ENCODE measurements around the gene DENND6B.
A peak's percentile ranks its signal among the peaks of the same experiment; 100 is the strongest.

DENND6B gene

DNA sequence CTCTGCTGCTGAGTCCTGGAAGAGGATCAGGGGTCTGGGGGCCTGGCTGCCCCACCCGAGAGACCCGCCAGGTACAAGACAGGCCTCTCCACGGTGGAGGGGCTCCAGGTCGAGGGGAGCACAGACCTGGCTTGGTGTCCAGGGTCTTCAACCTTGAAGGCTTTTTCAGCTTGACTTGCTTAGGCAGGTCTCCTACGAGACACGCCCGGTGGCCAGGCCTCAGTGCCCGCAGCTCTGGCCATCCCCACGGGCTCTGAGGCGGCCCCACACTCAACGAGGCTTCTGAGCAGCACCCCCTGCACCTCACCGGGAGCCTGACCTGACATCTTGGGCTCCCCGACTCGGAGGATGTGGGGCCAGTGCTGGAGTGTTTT, 12.7 kb downstream of the DENND6B start:
- no peak for DNase-seq

- no peak for DNase-seq
Measured at GRCh38 chr22:50313600-50313999, 13.2 kb downstream of the DENND6B start.

GRCh38 chr22:50313021-50313420, 13.8 kb downstream of the DENND6B start:
- no peak for DNase-seq

DNA sequence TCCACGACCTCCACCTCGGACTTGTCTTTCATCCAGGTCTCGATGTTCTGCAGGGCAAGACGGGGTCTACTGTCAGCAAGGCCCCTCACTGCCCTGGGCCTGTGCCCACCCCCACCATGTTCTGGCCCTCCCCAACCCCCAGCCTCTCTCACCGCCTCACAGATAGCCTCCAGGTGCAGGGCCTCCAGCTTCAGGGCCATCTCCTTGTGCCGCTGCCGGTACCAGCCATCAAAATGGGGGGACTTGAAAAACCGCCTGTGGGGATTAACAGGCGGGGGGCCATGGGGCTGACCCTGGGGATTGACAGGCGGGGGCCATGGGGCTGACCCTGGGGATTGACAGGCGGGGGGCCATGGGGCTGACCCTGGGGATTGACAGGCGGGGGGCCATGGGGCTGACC, 14.4 kb downstream of the DENND6B start:
- DNase-seq, result no peak

GRCh38 chr22:50311606-50312351, 15.0 kb downstream of the DENND6B start:
- DNase-seq, result no peak

DNA sequence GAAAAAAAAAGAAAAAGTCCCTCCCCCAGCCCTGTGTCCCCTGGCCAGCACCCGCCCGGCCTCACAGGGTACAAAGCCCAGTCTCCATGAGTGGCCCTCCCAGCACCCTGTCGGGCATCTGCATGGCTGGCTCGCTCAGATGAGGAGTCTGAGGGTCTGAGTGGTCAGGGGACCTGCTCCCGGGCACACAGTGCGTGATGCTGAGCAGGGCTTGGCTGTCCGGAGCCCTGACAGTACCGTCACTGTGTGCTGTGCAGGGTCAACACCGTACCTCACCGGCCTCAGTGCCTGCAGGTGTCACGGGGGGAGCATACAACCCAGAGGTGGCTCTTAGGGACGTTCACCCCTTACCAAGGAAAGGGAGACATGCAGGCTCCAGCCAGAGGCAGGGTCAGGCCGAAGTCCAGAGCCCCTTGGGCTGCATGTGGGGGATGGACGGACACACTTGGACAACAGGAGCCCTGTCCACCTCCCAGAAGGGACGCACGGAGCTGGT, 15.8 kb downstream of the DENND6B start:
- DNase-seq, result no peak

- no peak for DNase-seq
Measured at GRCh38 chr22:50310031-50310722, 16.6 kb downstream of the DENND6B start.

DNA sequence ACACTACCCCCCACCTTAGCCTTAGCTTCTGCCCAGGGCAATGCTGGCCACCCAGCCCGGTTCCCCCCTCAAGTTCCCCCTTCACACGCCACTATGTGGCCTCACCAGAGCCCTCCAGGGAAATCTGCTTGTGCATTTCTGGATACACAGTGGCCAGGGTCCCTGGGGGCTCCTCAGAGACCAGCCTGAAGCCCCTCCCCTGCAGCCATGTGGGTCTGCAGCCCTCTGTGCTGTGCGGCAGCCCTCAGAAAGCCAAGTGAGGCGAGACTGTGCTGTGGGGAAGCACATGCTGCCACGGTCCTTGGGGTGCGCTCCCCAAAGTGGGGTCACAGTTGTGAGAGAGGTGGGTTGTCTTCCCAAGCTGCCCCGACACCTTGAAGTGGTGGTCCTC, 17.2 kb downstream of the DENND6B start:
- DNase-seq, result no peak

DNA sequence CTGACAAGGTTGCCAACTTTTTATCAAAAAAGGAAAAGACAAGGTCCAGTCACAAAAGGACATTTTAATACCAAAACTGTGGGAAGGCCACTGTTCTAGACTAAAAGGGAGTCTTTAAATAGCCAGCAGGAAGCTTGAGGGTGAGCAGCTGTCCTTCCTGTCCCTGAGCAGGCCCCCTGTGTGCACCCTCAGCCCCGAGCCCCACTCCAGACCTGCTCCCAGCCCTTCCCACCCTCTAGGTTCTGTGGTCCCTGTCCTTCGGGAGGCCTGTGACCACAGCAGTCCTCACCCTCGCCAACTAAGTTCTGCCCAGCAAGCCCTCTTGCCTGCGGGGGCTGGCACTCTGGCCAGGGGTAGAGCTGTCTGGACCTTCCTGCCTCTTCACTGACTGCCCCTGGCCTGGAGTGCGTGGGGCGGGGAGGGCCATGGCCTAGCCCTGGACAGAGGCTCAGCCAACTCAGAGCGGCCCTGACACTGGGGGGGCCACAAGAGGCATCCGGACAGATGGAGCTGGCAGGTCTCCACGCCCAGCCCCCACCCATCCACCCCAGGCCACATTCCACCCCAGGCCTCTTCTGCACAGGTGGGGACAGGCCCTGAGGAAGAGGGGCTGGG, 17.7 kb downstream of the DENND6B start:
- no peak for DNase-seq

GRCh38 chr22:50308597-50308935, 18.2 kb downstream of the DENND6B start:
- no peak for DNase-seq

DNA sequence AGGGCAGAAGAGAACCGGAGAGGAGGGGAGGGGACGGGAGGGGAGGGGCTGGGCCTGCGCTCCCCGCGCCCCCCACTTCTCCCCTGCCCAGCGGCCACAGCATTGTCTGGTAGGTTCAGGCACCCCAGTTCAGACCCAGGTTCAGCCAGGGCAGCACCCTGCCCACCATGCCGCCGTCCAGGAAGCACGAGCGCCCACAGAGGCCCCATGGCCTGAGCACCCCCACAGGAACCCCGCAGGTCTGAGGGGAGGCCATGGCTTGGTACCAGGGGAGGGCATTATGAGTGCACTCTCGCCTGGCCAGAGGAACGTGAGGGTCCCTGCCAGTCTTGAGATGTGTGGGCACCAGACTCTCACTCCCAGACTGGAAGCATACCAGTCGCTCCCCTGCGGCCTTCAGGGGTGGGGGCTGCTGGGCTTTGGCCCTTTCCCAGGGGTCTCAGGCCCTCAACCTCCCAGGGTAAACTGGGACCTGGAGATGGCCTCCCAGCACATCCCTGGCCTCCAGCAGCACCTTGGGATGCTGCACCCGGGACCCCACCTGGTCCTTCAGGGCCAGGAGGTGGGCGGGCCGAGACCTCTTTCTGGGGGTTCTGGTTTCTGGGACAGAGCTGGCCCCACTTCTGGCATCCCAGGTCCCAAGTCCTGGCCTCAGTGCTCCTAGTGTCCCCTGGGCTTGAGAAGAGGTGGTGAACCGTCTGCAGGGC, 18.8 kb downstream of the DENND6B start:
- DNase-seq, result no peak

- peak; percentile 70 for DNase-seq
Measured at GRCh38 chr22:50306753-50307749, 19.8 kb downstream of the DENND6B start, which contains the start of gene PLXNB2. Gene PLXNB2, minus strand, starts transcription at chr22:50307646. Its CDS starts 17,062 bp downstream, at chr22:50290584.

- peak; percentile 65 for DNase-seq
Measured at GRCh38 chr22:50305923-50306566, 20.8 kb downstream of the DENND6B start.

GRCh38 chr22:50305393-50305922, 21.4 kb downstream of the DENND6B start:
- no peak for DNase-seq

DNA sequence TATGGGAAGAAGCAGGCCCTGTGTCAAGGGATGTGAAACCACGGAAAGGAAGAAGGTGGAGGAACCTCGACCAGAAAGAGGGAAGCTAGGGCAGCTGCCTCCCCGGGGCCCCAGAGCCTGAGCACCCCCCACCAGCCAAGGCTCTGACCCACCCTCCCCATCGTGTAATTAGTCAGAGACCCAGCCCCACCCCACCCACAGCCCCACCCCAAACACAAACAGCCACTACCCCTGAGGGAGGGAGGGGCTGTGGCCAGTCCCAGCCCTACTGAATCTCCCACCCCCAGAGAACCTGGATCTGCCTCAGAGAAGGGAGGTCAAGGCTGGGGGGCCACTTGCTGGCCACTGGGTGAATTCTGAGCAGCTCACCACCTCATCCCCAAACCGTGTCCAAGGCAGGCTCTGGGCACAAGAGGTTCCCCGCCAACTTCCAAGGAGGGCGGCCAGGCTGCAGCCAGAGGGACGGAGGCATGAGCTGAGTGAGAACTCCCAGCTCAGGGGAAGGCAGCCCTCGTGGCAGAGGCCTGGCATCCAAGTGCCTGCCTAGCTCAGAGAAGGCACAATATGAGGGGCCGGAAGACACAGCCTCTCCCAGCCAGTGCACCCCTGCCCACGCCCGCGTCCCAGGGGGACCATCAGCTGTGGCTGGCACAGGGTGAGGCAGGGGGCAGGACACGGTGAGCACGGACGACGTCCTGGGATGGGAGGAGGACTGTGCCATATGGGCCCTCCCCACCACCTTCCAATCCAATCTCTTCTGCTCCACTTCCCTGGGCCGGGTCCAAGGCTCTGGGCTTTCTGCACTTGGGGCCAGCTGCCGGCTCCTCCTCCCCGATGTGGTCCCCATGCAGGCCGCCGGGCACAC, 22.1 kb downstream of the DENND6B start:
- DNase-seq, result peak; percentile 27

- DNase-seq, result no peak
Measured at GRCh38 chr22:50303848-50304527, 22.8 kb downstream of the DENND6B start.

DNA sequence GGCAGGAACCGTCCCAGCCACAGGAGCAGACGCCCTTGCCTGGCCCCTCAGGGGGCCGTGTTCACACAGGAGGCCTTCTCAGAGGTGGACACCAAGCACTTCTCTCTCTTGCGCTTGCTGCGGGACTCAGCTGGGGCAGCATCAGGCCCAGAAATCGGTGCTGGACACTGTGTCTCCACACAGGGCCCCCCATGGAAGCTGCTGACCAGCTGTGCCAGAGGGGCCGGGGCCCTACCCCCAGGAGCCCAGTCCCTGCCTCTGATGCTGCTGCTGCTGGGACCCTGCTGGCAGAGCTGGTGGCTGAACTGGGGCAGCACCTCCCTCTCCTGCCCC, 23.3 kb downstream of the DENND6B start:
- DNase-seq, result no peak

DNA sequence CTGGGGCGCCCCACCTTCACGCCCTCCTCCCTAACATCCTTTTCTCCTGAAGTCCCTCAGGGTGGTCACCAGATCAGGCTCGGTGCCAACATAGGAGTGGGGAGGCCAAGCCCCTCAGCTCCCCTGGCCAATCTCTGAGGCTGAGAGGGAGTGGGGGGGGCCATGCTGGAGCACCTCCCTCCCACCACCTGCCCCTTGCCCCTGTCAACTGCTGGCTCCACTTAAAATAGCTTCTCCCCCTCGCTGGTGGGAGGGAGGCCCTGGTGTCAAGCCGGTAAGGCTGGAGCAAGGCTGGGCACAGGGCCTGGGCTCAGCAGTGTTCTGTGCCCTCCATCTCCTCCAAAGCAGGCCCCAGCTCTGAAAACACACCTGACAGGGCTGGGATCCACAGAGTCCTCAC, 24.2 kb downstream of the DENND6B start:
- no peak for DNase-seq

- no peak for DNase-seq
Measured at GRCh38 chr22:50302041-50302541, 24.7 kb downstream of the DENND6B start.

DNA sequence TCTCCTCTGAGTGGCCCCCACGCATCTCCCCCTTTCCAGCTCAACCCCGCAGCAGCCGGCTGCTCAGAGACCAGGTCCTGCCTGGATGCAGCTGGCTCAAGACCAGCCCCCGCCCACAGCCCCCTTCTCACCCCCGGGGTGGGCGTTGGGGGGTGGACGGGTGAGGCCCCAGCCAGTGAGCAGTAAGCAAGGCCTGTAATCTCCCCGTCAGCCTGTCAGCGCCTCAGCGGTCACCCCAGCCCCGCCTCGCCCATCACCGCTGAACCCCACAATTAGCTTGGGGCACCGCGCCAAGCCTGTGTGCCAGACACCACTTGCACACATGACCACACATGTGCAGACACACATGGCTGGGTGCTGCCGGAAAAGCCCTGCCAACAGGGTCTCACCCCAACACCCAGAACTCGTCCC, 25.2 kb downstream of the DENND6B start:
- DNase-seq, result no peak
